Naive thymus-derived CD4-positive, alpha-beta T cell (primary cell): ENCODE data around the gene MGAT3. TPM values are rescaled to one million over a fixed set of nuclear protein-coding genes. Genes with fewer than 3 reads are reported as not detected.

Experiments used
- ATAC-seq: fragments of 150-1000 bp; cut with Tn5 transposase; 2 replicates; pipeline ENCODE4 v1.10.0; 2021; ENCODE audit warnings: mild to moderate bottlenecking, moderate library complexity
- CTCF ChIA-PET: fragments of 350-600 bp; sonication (Branson Sonifier 250); formaldehyde crosslinking; loops from one replicate; lab custom pipeline; 2021; ENCODE audit warnings: antibody characterized with exemption; lab: Charles Lee
- POLR2A ChIA-PET: fragments of 350-600 bp; sonication (Branson Sonifier 250); formaldehyde crosslinking; loops from one replicate; lab custom pipeline; 2021; ENCODE audit warnings: antibody characterized with exemption, inconsistent platforms; lab: Charles Lee
- DNase-seq, 9 donors: peaks; one replicate each; pipeline versions ENCODE4 v3.0.0 to v3.0.0-alpha.2; 2020 to 2022; ENCODE audit warnings: mixed read lengths in 1 of 9
- H3K27ac ChIP-seq: one replicate; pipeline ENCODE4 v1.7.0; 2013; ENCODE audit warnings: mild to moderate bottlenecking, low read depth, low read length, moderate library complexity
- H3K27me3 ChIP-seq, 2 donors: one replicate each; pipeline ENCODE4 v1.7.0; 2013; ENCODE audit warnings: low read length in 2 of 2, mild to moderate bottlenecking in 2 of 2, moderate library complexity in 2 of 2; ENCODE audit not compliant: control insufficient read depth in 2 of 2, insufficient read depth in 2 of 2
- H3K36me3 ChIP-seq, 3 experiments: 1 replicate in 2 of 3; 2 replicates in 1 of 3; pipeline ENCODE4 v1.7.0; 2013; ENCODE audit warnings: low read length in 3 of 3, mild to moderate bottlenecking in 3 of 3, moderate library complexity in 1 of 3; ENCODE audit not compliant: insufficient read depth in 3 of 3, control insufficient read depth in 2 of 3
- H3K4me1 ChIP-seq, 2 donors: one replicate each; pipeline ENCODE4 v1.7.0; 2013; ENCODE audit warnings: low read length in 2 of 2, mild to moderate bottlenecking in 2 of 2, moderate library complexity in 1 of 2; ENCODE audit not compliant: control insufficient read depth in 2 of 2, insufficient read depth in 2 of 2
- H3K4me3 ChIP-seq: 2 replicates; pipeline ENCODE4 v1.7.0; 2013; ENCODE audit warnings: mild to moderate bottlenecking, low read length
- H3K9me3 ChIP-seq, 3 experiments: 1 replicate in 2 of 3; 2 replicates in 1 of 3; pipeline ENCODE4 v1.7.0; 2013; ENCODE audit warnings: low read length in 3 of 3; ENCODE audit not compliant: control insufficient read depth in 2 of 3
- H3K27ac Mint-ChIP-seq, 9 donors: one replicate each; pipeline ENCODE4 v1.8.0; 2020 to 2022; ENCODE audit warnings: mixed read lengths in 9 of 9, mild to moderate bottlenecking in 8 of 9, moderate library complexity in 5 of 9, inconsistent platforms in 2 of 9
- H3K27me3 Mint-ChIP-seq, 5 donors: one replicate each; pipeline ENCODE4 v1.8.0; 2021 to 2022; ENCODE audit warnings: mixed read lengths in 5 of 5, mild to moderate bottlenecking in 1 of 5
- H3K36me3 Mint-ChIP-seq, 5 donors: one replicate each; pipeline ENCODE4 v1.8.0; 2020 to 2022; ENCODE audit warnings: mixed read lengths in 5 of 5, mild to moderate bottlenecking in 3 of 5, inconsistent platforms in 1 of 5
- H3K4me1 Mint-ChIP-seq, 7 donors: one replicate each; pipeline ENCODE4 v1.8.0; 2020 to 2022; ENCODE audit warnings: mixed read lengths in 7 of 7, mild to moderate bottlenecking in 3 of 7, inconsistent platforms in 1 of 7
- H3K4me3 Mint-ChIP-seq, 10 donors: one replicate each; pipeline ENCODE4 v1.8.0; 2020 to 2022; ENCODE audit warnings: mild to moderate bottlenecking in 10 of 10, mixed read lengths in 10 of 10, moderate library complexity in 6 of 10, inconsistent platforms in 2 of 10
- H3K9me3 Mint-ChIP-seq, 11 donors: one replicate each; pipeline ENCODE4 v1.8.0; 2020 to 2022; ENCODE audit warnings: mixed read lengths in 11 of 11, mild to moderate bottlenecking in 4 of 11, inconsistent platforms in 1 of 11, moderate library complexity in 1 of 11
- intact Hi-C, 2 donors: fragments of 100-400 bp; cut with micrococcal nuclease; formaldehyde crosslinking; loops; one replicate each; pipeline ENCODE4 v1.15.1; 2023
- polyA plus RNA-seq, 2 donors: library from polyadenylated mRNA; unstranded; fragments of 300-500 nt; fragmentation: Illumina TruSeq; gene quantifications; one replicate each; pipeline ENCODE4 v1.2.3, GENCODE V29; 2021
- total RNA-seq, 6 experiments: library from RNA in 5 of 6; stranded (reverse) in 5 of 6; gene quantifications; 1 replicate in 5 of 6; 2 replicates in 1 of 6; pipeline ENCODE4 v1.2.3 and lab custom pipeline; 2021 to 2026

The MGAT3 gene
- total and polyA plus RNA-seq, 7 experiments from 2014 or later: 0.57 to 3.2 (median 1.0) TPM; not detected in 2

DNA sequence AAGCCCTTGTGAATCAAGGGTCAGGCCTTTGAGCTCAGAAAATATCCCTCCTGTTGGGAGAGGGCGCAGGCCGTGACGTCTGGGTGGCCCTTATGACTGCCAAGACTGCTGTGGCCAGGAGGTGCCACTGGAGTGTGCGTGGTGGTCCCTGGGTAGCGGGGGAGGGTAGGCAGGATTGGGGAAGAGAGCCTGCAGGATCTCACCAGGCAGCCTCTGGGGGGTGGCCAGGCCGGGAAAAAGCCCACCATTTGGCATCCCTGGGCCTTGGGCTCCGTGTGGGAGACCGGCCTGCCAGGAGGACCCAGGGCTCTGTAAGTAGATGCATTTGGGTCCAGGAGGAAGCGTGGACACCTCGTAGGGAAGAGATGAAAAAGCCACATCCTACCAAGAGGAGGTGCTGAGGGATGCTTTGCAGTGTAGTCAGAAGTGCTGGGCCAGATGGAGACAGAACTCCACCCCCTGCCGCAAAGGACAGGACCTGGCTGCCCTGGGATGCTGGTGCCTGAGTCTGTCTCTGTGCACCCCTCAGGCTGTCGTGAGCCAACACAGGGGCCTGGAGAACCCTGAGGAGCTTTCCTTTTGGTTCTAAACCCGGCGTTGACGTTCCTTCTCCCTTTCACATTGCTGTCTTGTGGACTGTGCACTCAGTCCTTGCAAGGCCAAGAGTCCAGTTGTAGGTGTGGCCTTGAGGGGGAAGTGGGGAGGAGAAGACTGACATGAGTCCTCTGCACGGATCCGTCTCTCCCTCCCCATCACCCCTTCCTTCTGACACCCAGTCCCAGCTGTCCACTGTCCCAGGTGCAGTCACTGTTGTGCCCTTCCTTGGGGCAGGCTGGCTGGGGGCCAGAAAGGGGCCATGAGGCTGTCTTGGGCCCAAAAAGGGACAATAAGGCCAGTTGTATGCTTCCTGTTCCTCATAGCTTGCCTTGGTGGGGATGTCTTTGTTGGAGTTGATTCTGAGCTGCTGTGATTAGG is 32.6 kb downstream of the MGAT3 start:
- DNase-seq: no peak

DNA sequence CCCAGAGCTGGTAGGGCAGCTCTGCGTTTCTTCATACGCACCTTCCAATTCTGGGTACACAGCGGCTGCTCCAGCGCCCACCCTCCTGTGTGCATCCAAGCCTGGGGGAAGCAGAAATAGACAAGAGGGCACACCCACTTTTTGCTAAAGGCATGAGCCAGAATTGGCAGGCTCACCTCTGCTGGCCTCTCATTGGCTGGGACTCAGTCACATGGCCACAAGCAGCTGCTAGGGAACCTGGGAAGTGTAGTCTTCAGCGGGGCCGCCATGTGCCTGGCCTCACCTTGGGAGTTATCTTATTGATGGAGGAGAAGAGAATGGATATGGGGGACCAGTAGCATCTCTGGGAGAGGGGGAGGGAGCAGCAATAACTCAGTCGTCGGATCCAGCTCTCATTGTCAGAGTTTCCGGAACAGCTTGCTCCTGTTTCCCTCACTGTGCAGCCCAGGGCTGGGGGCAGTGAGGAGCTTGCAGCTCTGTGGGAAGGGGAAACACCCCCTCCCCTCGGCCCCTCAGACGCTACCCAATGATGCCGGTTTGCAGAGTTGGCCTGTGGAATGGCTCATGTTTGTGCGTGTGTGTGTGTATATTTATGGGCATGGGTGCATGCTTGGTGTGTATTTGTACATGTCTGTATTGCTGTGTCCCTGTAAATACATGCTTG is 33.5 kb downstream of the MGAT3 start:
- Histone ChIP-seq H3K4me3 (no peak overlapping the region), H3K27ac (no peak overlapping the region), H3K36me3 (no peaks in the 10 kb centered on the region), H3K9me3 (no peaks in the 10 kb centered on the region), H3K27me3 (no peaks in the 10 kb centered on the region), H3K4me1 (no peaks in the 10 kb centered on the region)
- intact Hi-C loops: loop anchor here in 1 of 2 donors (1.0 to 5.0 kb wide), 4 partner anchors 12 to 91 kb away; partner anchors contain the start of genes MIEF1 and TAB1
- Mint-ChIP-seq H3K4me3 (peak overlapping the region in 1 of 10 donors; percentile 59), H3K9me3 (no peaks in the 10 kb centered on the region), H3K4me1 (peaks cover 6 to 17% (median 14%) of the 10 kb centered on the region in 7 donors), H3K27me3 (no peaks in the 10 kb centered on the region), H3K36me3 (no peaks in the 10 kb centered on the region), H3K27ac (peak overlapping the region in 2 of 9 donors; percentile 82 to 88)
- ChIA-PET CTCF (interaction anchor here (0.6 to 2.4 kb wide), 11 partner anchors 11 to 905 kb away, joined by 3 to 13 read pairs (median 3); partner anchors contain the start of genes ATF4 and TAB1), POLR2A (interaction anchor here (0.6 to 2.5 kb wide), 8 partner anchors 11 to 165 kb away, joined by 3 to 14 read pairs (median 3); partner anchors contain the start of genes ATF4, MIEF1 and RPS19BP1)
- ATAC-seq: peak; percentile 97
- DNase-seq: peak; percentile 43 to 83 (median 69)

More for the DNA sequence above, 32.6 kb downstream of the MGAT3 start:
- ATAC-seq: no peak
- peaks cover 6 to 14% (median 11%) of the 10 kb centered on the region in 7 donors for H3K4me1 Mint-ChIP-seq
- peak overlapping the region in 2 of 9 donors; percentile 82 to 88 for H3K27ac Mint-ChIP-seq
- H3K9me3 Mint-ChIP-seq: no peaks in the 10 kb centered on the region
- H3K4me3 ChIP-seq: no peak overlapping the region
- no peak overlapping the region for H3K27ac ChIP-seq
- peak overlapping the region in 1 of 10 donors; percentile 59 for H3K4me3 Mint-ChIP-seq
- peaks cover 0 to 2% (median 0%) of the 10 kb centered on the region in 5 donors for H3K27me3 Mint-ChIP-seq
- H3K4me1 ChIP-seq: no peaks in the 10 kb centered on the region
- ChIA-PET CTCF (interaction anchor here (0.6 to 2.4 kb wide), 5 partner anchors 21 to 906 kb away, joined by 3 to 13 read pairs (median 4); partner anchors contain the start of gene TAB1), POLR2A (interaction anchor here (0.6 to 2.5 kb wide), 6 partner anchors 13 to 166 kb away, joined by 3 to 14 read pairs (median 4); partner anchors contain the start of genes ATF4, MIEF1 and RPS19BP1)
- no peaks in the 10 kb centered on the region for H3K36me3 Mint-ChIP-seq
- no peaks in the 10 kb centered on the region for H3K36me3 ChIP-seq
- H3K9me3 ChIP-seq: no peaks in the 10 kb centered on the region
- intact Hi-C loops: loop anchor here in 1 of 2 donors (1.0 to 5.0 kb wide), 4 partner anchors 13 to 90 kb away; partner anchors contain the start of genes MIEF1 and TAB1
- no peaks in the 10 kb centered on the region for H3K27me3 ChIP-seq

DNA sequence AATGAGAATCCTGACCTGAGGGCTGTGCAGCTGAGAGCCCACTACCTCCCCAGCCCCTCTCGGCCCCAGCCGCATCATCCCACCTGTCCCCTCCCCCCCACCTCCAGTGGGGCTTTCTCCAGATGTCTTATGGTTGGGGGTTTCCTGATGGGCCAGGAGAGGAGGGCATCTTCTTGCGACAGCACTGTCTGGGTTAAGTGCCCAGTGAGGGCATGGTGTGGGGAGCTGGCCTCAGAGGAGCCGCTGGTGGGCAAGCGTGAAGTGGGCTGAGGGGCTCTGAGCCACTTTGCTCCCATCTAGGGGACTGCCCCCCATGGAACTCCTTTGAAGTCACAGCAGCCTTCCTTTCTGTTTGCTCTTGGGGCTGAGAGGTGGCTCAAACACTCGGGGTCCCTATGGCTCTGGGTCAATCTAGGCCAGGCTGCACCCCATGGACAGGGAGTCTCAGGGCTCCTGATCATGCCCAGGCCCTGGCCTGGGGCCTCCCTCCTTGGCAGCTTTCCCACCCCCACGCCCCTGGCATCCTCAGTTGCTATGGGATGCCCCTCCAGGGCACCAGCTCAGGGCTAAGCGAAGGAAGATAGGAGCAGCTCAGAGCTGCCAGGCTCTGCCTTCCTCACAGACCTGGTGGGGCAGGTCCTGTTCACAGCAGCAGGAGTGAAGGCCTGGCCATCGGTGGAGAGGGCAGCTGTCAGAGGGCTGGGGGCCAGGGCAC is 34.3 kb downstream of the MGAT3 start:
- Histone ChIP-seq H3K9me3 (no peaks in the 10 kb centered on the region), H3K4me1 (no peaks in the 10 kb centered on the region), H3K4me3 (no peak overlapping the region), H3K36me3 (no peaks in the 10 kb centered on the region), H3K27ac (no peak overlapping the region), H3K27me3 (no peaks in the 10 kb centered on the region)
- Mint-ChIP-seq H3K36me3 (no peaks in the 10 kb centered on the region), H3K27ac (no peak overlapping the region), H3K4me1 (peaks cover 7 to 18% (median 16%) of the 10 kb centered on the region in 7 donors), H3K4me3 (no peak overlapping the region), H3K27me3 (no peaks in the 10 kb centered on the region), H3K9me3 (no peaks in the 10 kb centered on the region)
- ChIA-PET POLR2A (interaction anchor here (0.6 to 2.5 kb wide), 7 partner anchors 11 to 91 kb away, joined by 3 to 14 read pairs (median 3); partner anchors contain the start of genes MIEF1 and TAB1), CTCF (interaction anchor here (0.8 to 2.4 kb wide), 8 partner anchors 12 to 525 kb away, joined by 3 to 13 read pairs (median 4); partner anchors contain the start of genes ATF4 and TAB1)
- ATAC-seq (no peak), DNase-seq (no peak)
- intact Hi-C loops: loop anchor here in 1 of 2 donors (1.0 to 5.0 kb wide), 4 partner anchors 11 to 92 kb away; partner anchors contain the start of genes MIEF1 and TAB1

DNA sequence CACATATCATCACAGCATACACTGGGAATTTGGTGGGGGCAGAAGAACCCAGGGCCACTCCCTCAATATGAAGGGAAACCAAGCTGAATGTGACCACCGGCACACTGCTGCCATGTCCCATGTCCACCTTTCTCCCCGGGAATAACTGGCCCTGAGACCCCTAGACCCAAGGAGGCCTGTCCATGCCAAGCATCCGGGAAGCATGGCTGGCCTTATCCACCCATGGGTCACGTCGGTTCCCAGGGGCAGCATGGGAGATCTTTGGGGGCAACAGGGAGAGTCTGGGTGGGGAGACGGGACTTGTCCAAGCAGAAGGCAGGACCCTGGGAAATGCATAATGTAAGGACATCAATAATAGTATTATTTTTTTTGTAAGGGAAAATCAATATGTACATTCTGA is 34.9 kb downstream of the MGAT3 start:
- Mint-ChIP-seq H3K36me3 (no peaks in the 10 kb centered on the region), H3K4me1 (peaks cover 12 to 24% (median 18%) of the 10 kb centered on the region in 7 donors), H3K4me3 (no peak overlapping the region), H3K27me3 (no peaks in the 10 kb centered on the region), H3K27ac (no peak overlapping the region), H3K9me3 (no peaks in the 10 kb centered on the region)
- no peaks in the 10 kb centered on the region for H3K9me3 ChIP-seq
- CTCF ChIA-PET: interaction anchor here (0.9 to 2.4 kb wide), 2 partner anchors 38 to 525 kb away, joined by 4 to 13 read pairs; no protein-coding TSS in a partner anchor
- DNase-seq (no peak), ATAC-seq (no peak)
- no peak overlapping the region for H3K27ac ChIP-seq
- H3K4me1 ChIP-seq: no peaks in the 10 kb centered on the region
- no peaks in the 10 kb centered on the region for H3K36me3 ChIP-seq
- no peak overlapping the region for H3K4me3 ChIP-seq
- no peaks in the 10 kb centered on the region for H3K27me3 ChIP-seq
- POLR2A ChIA-PET: interaction anchor here (1.2 to 2.5 kb wide), 3 partner anchors 9 to 25 kb away, joined by 3 to 14 read pairs (median 7); partner anchors contain the start of gene MIEF1
- intact Hi-C loops: loop anchor here in 1 of 2 donors (5.0 kb wide), 2 partner anchors 54 to 79 kb away; no protein-coding TSS in a partner anchor

DNA sequence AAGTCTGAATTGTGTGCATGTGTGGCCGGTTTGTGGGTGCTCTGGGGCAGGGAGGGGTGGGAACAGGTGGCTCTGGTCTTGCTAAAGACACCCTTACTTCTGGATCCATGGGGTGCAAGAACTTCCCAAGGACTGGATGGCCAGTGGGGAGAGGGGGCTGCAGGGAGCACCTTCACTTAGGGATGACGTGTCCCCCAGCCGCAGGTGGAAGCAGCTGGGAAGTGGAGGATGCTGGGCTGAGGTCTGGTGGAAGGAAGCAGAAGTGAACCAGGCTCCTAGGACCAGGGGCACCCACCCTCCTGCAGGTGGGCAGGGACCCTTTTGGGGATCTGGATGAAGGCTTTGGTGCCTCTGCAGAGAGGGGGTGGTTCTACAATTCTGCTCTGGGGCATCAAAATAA is 35.4 kb downstream of the MGAT3 start:
- Mint-ChIP-seq H3K27ac (no peak overlapping the region), H3K27me3 (no peaks in the 10 kb centered on the region), H3K9me3 (no peaks in the 10 kb centered on the region), H3K4me3 (no peak overlapping the region), H3K36me3 (no peaks in the 10 kb centered on the region), H3K4me1 (peaks cover 12 to 25% (median 18%) of the 10 kb centered on the region in 7 donors)
- no peaks in the 10 kb centered on the region for H3K36me3 ChIP-seq
- H3K9me3 ChIP-seq: no peaks in the 10 kb centered on the region
- H3K4me3 ChIP-seq: no peak overlapping the region
- no peak overlapping the region for H3K27ac ChIP-seq
- ChIA-PET CTCF (interaction anchor here (2.4 to 7.3 kb wide), 3 partner anchors 38 to 533 kb away, joined by 13 to 120 read pairs (median 14); partner anchors contain the start of gene RPS19BP1), POLR2A (interaction anchor here (0.8 to 3.1 kb wide), 5 partner anchors 8 to 176 kb away, joined by 3 to 31 read pairs (median 4); no protein-coding TSS in a partner anchor)
- DNase-seq (no peak), ATAC-seq (no peak)
- H3K27me3 ChIP-seq: no peaks in the 10 kb centered on the region
- no peaks in the 10 kb centered on the region for H3K4me1 ChIP-seq
- intact Hi-C loops: loop anchor here in 1 of 2 donors (5.0 kb wide), 2 partner anchors 55 to 80 kb away; no protein-coding TSS in a partner anchor
